ENCODE measurements around the gene TYK2.

TYK2 gene

GRCh38 chr19:10321417-10321797 lies 59.0 kb downstream of the TYK2 start:
- in situ Hi-C loops (cut with HindIII; ENCODE audit: low pct_ligation_motif_present, low pct_unique_long_range_greater_than_20kb, low sequenced_read_pairs) = no loop called here
- no peak for DNase-seq

GRCh38 chr19:10320602-10321416 lies 59.6 kb downstream of the TYK2 start:
- DNase-seq = no peak
- in situ Hi-C loops (cut with HindIII; ENCODE audit: low pct_ligation_motif_present, low pct_unique_long_range_greater_than_20kb, low sequenced_read_pairs) = no loop called here

GRCh38 chr19:10318807-10319682 lies 61.3 kb downstream of the TYK2 start:
- no peak for DNase-seq
- in situ Hi-C loops (cut with HindIII; ENCODE audit: low pct_ligation_motif_present, low pct_unique_long_range_greater_than_20kb, low sequenced_read_pairs) = no loop called here

GRCh38 chr19:10317857-10318462 lies 62.4 kb downstream of the TYK2 start:
- DNase-seq = no peak
- in situ Hi-C loops (cut with HindIII; ENCODE audit: low pct_ligation_motif_present, low pct_unique_long_range_greater_than_20kb, low sequenced_read_pairs) = no loop called here

GRCh38 chr19:10317045-10317856 lies 63.1 kb downstream of the TYK2 start:
- in situ Hi-C loops (cut with HindIII; ENCODE audit: low pct_ligation_motif_present, low pct_unique_long_range_greater_than_20kb, low sequenced_read_pairs) = no loop called here
- DNase-seq = no peak

- DNase-seq = no peak
These were observed 63.9 kb downstream of the TYK2 start for GRCh38 chr19:10316229-10317044.

GRCh38 chr19:10315335-10316214 lies 64.8 kb downstream of the TYK2 start, which contains the start of gene FDX2:
TSS of gene FDX2 (minus strand) at chr19:10316015. CDS start at chr19:10315996, 19 bp downstream.
- peak; percentile 72 for DNase-seq
- in situ Hi-C loops (cut with HindIII; ENCODE audit: low pct_ligation_motif_present, low pct_unique_long_range_greater_than_20kb, low sequenced_read_pairs) = no loop called here

More at GRCh38 chr19:10316229-10317044, 63.9 kb downstream of the TYK2 start:
- in situ Hi-C loops (cut with HindIII; ENCODE audit: low pct_ligation_motif_present, low pct_unique_long_range_greater_than_20kb, low sequenced_read_pairs) = no loop called here

- DNase-seq = no peak
- in situ Hi-C loops (cut with HindIII; ENCODE audit: low pct_ligation_motif_present, low pct_unique_long_range_greater_than_20kb, low sequenced_read_pairs) = no loop called here
These were observed 70.9 kb downstream of the TYK2 start, which contains the start of gene ZGLP1 for GRCh38 chr19:10309423-10309822. TSS of gene ZGLP1 (minus strand) at chr19:10309815.

- no peak for DNase-seq
- in situ Hi-C loops (cut with HindIII; ENCODE audit: low pct_ligation_motif_present, low pct_unique_long_range_greater_than_20kb, low sequenced_read_pairs) = no loop called here
These were observed 74.0 kb downstream of the TYK2 start for GRCh38 chr19:10306327-10306726.

GRCh38 chr19:10305139-10305806 lies 75.1 kb downstream of the TYK2 start:
- in situ Hi-C loops (cut with HindIII; ENCODE audit: low pct_ligation_motif_present, low pct_unique_long_range_greater_than_20kb, low sequenced_read_pairs) = no loop called here

More at GRCh38 chr19:10305139-10305806, 75.1 kb downstream of the TYK2 start:
- no peak for DNase-seq

Measured in ACHN (cell line).